ENCODE data around the gene NCS1. TPM values are rescaled to one million over a fixed set of nuclear protein-coding genes. Genes with fewer than 3 reads are reported as not detected.

NCS1 gene
- polyA plus RNA-seq (ENCODE audit: insufficient read length in 3 of 3): 10 to 100 TPM; 25.8 to 27.4 (median 26.6) TPM

- no peak for DNase-seq (ENCODE audit: low read depth in 3 of 3, low spot score in 2 of 3)
Measured at GRCh38 chr9:130172161-130172857, at the start of gene NCS1. TSS of gene NCS1 (plus strand) at chr9:130172404. CDS start at chr9:130172664, 260 bp downstream.

GRCh38 chr9:130122456-130122855, 49.7 kb upstream of the NCS1 start:
- no peak for DNase-seq (ENCODE audit: low read depth in 3 of 3, low spot score in 2 of 3)

DNA sequence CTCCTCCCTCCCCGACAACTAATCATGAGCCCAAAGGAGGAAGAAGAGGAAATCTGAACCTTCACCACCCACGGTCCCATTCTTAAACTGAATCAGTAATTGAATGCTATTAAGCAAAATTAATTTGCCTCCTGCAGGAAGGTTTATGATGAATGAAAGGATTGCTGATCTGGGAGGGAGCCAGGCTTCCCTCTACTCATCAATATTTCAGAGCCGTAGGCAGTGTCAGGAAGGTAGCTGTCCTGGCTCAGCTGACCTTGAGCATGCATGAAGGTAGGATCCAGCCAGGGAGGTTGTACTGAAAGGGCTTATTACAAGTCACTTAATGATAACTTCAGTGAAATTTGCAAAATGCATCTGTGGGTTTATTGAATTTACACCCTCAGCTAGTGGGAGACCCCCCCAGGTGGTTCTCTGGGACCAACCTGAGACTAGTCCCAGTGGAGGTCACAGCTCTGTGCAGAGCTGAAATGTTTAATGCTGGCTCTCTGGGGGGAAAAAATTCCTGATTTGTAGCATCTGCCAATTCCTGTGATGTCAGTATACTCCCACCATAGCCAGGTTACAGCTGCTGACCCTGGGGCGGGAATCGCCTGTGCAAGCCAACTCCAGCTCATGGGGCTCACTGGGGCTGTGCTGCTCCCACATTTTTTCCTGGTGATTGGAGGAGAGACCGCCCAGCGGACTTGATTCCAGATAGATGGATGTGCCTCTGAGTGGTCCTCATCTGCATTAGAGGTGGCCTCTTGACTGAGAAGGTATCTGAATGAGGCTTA, 47.9 kb upstream of the NCS1 start:
- DNase-seq (ENCODE audit: low read depth in 3 of 3, low spot score in 2 of 3): no peak

GRCh38 chr9:130126721-130127433, 45.3 kb upstream of the NCS1 start:
- no peak for DNase-seq (ENCODE audit: low read depth in 3 of 3, low spot score in 2 of 3)

- DNase-seq (ENCODE audit: low read depth in 3 of 3, low spot score in 2 of 3): no peak
Measured at GRCh38 chr9:130128251-130128650, 44.0 kb upstream of the NCS1 start.

GRCh38 chr9:130128733-130129431, 43.3 kb upstream of the NCS1 start:
- DNase-seq (ENCODE audit: low read depth in 3 of 3, low spot score in 2 of 3): no peak

DNA sequence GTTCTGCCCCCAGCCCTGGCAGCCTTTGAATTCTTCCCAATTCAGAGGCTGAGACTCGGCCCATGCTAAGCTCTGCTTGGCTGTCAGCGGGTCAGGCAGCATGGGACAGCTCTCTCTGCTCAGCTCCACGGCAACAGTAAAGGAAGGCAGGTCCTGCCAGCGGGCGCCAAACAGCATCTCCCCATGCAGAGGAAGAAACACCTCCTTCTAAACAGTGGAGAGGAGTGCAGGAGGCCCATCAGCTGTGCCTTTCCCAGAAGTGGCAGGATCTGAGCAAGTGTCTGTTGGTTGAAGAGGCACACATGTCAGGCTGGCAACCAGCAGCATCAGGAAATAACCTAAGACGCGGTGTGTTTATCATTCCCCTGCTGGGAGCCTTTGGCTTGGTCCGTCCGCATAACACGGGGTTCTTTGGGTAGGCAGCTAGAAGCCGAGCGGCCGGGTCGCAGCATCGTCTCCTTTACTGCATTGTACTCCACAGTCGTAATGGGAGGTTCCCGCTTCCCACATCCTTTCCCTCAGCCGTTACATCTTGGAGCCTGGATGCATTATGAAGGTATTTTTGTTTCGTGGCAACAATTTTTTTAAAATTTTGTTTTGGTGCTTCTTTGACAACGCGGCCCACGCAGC, 42.7 kb upstream of the NCS1 start:
- DNase-seq (ENCODE audit: low read depth in 3 of 3, low spot score in 2 of 3): no peak

GRCh38 chr9:130132746-130133145, 39.5 kb upstream of the NCS1 start:
- DNase-seq (ENCODE audit: low read depth in 3 of 3, low spot score in 2 of 3): no peak

DNA sequence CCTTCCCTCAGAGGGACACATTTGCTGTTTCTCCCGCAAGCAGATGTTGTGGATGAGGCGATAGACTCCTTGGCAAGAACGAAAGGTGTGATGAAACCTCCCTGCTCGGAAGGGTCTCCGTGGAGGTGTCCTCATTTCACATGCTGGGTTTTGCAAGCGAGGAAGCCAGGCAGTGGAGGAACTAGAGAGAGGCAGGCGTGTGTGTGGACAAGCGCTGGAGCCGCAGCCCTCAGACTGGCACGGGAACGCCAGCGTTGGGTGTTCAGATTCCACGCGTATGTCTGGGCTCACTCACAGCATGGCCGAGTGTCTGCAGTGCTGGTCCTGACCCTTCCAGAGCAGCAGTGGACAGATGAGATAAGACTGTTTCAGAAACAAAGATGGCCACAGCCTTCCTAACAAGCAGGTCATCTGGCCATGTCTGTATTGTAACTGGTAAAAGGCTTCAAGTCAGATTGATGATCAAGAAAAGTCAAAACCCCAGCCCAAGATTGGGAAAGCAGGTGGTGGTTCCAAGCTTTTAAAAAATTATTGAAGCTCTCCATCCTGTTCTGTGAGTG, 35.0 kb upstream of the NCS1 start:
- no peak for DNase-seq (ENCODE audit: low read depth in 3 of 3, low spot score in 2 of 3)

GRCh38 chr9:130137641-130138081, 34.5 kb upstream of the NCS1 start:
- no peak for DNase-seq (ENCODE audit: low read depth in 3 of 3, low spot score in 2 of 3)

DNA sequence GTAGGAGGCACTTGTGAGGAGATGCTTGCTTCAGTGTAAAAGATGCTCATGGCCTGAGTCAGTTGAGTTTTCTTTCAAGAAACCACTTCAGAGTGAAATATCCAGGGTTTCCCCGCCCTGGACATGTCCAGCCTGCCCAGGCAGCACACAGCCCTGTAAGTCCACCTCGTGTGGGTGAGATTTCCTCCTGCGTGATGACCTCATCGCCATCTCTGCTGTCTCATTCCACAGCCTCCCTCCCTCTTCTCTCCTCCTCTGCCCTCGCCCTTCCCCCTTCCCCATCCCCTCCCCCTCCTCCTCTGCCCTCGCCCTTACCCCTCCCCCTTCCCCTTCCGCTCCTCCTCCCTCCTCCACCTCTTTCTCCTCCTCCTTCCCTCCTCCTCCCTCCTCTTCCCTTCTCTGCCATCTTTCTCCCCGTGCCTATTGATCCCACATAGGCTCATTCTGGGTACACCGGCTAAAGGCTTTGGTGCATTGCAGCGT, 34.0 kb upstream of the NCS1 start:
- no peak for DNase-seq (ENCODE audit: low read depth in 3 of 3, low spot score in 2 of 3)

GRCh38 chr9:130138791-130139190, 33.4 kb upstream of the NCS1 start:
- no peak for DNase-seq (ENCODE audit: low read depth in 3 of 3, low spot score in 2 of 3)

DNA sequence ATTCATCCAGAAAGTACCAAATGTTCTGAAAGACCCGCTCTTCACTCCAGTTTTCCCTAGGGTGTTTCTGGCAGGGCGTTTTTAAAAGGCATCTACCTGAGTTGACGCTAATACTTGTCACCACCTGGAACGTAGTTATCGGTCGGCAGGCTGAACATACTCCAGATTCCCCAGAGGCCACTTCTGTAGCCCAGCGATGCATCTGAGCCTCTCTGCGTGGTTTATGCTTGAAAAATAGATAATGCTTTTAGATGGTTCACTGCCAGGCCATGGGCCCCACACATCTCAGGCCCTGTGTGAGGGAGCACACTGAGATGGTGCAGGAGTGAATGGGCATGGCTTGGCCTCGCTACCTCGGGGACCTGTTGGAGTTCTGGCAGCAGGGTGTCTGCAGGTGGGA, 33.0 kb upstream of the NCS1 start:
- no peak for DNase-seq (ENCODE audit: low read depth in 3 of 3, low spot score in 2 of 3)

- no peak for DNase-seq (ENCODE audit: low read depth in 3 of 3, low spot score in 2 of 3)
Measured at GRCh38 chr9:130140706-130141105, 31.5 kb upstream of the NCS1 start.

DNA sequence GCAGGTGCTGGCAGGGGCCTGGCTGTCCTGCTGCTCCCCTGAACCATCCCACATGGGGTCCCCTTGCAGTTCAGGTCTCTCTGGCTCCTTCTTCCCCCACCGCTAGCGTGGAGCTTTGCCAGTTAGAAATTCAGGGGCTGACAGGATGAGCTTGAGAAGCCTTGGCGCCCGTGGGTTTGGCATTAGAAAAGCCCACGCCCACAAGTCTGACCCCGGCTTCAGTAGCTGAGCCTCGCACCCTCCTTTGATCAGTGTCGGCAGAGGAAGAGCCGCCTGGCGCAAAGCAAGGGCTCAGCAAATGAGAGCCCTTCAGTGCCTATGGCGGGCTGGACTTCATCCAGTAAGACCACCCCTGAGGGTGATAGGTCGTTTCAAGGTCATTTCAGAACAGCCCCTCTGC, 30.1 kb upstream of the NCS1 start:
- DNase-seq (ENCODE audit: low read depth in 3 of 3, low spot score in 2 of 3): no peak

- DNase-seq (ENCODE audit: low read depth in 3 of 3, low spot score in 2 of 3): no peak
Measured at GRCh38 chr9:130142641-130143040, 29.6 kb upstream of the NCS1 start.

- no peak for DNase-seq (ENCODE audit: low read depth in 3 of 3, low spot score in 2 of 3)
Measured at GRCh38 chr9:130143279-130143893, 28.8 kb upstream of the NCS1 start.

DNA sequence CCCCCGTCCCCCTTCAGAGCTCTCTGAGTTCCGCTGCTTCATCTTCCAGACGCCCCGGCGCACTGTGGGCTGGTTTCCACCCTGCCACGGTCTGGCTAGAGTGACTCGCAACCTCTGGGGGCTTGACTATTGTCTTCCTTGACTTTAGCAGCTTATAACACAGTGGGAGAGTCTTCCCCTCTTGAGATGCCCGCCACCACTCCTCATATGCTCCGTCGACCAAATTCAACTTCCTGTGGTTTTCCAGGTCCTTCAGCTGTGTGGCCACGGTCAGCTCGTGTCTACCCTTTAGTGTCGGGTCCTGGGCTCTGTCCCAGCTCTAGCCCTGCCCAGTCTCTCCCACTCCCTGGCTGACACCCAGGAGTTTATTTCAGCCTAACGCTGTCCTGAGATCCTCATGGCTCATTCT, 28.2 kb upstream of the NCS1 start:
- no peak for DNase-seq (ENCODE audit: low read depth in 3 of 3, low spot score in 2 of 3)

- no peak for DNase-seq (ENCODE audit: low read depth in 3 of 3, low spot score in 2 of 3)
Measured at GRCh38 chr9:130144703-130145102, 27.5 kb upstream of the NCS1 start.

Measured in right renal cortex interstitium (tissue), 3 donors.